Measurements from ENCODE around the gene UTP25.
"Not testable (repeated sequence)": the region's sequence is repeated elsewhere in the genome, so short reads cannot be mapped to it uniquely, and the experiment has no call there.

Gene UTP25

DNA sequence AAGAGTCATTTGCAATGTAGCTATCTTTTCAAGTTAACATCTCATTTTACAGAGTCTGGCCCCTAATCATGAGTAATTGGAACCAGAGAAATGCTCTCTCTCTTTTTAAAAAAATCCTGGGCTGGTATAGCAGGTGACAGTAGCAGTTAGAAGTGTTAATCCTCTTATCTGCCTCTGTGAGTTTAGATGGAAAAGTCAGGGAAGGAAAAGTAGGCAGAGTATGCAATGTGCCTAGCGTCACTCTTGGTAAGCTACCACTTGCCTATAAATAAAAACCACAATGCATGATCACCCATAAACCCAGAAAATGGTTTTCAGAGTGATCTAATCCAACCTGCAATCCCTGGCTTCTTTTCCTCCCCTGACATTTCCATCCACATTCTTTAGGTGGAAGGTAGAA lies 43.2 kb downstream of the UTP25 start:
- DNase-seq = no peak

DNA sequence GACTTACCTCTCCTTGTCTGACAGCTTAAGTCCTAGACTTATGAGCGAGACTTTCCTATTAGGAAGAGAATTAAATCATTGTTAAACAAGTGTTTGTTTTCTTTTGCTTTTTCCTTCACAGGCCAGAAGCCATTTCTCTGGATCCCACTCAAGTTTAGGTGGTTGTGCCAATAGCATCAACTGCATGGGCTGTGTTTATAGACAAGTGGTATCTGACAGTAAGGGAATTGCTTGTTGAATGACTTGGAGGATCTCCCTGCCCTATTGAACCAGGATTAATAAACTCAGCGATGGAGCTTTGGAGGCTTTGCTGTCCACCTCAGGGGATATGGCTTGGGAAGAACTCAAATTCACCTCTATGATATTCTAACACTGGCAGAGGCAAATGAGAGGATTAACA lies 43.7 kb downstream of the UTP25 start:
- DNase-seq = no peak

DNA sequence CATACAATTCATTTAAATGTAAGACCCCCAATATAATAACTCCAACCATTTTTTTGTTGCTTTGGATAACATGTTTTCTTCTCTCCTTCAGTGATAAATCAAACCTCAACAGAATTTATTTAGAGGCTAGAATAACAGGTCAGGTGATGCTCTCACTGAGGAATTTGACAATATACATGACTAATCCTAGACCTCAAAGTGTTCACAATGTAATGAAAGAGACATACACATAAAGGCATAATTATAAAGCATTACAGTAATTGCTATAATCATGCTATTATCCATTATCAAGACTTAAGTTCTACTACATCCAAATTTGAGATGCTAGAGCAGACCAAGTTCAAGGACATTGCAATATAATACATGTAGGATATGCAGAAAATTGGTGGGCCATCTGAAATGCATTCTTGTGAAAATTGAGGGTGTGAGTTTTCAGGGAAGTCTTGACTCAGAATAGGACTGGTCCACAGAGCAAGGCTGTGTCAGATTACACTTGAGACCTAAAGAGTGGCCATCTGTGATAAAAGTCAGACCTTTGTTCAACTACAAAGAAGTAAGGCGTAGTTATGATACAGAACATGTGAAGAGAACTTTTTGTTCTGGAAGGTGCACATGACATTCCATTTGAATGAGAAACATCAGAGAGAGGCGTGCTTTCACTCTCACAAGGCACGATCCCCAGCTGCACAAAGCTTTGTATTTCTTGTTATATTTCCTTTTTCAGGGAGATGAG lies 45.5 kb downstream of the UTP25 start:
- no peak for DNase-seq

DNA sequence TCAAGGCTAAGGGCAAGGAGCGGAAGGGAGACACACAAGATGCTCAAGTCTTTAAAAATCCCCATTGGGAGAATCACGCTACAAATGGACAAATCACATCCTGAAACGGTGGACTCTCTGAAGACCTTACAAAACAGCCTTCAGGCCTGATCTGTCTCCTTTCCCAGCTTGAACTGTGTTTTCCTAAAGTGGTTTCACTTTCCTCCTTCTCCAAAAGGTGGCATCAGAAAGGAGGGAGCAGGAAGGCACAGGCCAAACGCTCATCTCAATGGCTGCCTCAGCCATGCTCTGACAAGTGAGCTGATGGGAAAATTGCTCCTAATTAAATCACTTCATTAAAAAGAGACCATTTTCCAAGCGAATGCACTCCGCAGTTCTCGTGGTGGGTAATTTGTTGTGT lies 47.7 kb downstream of the UTP25 start:
- peak in 10 of 56 donors; percentile 7 to 52 (median 24) for DNase-seq

DNA sequence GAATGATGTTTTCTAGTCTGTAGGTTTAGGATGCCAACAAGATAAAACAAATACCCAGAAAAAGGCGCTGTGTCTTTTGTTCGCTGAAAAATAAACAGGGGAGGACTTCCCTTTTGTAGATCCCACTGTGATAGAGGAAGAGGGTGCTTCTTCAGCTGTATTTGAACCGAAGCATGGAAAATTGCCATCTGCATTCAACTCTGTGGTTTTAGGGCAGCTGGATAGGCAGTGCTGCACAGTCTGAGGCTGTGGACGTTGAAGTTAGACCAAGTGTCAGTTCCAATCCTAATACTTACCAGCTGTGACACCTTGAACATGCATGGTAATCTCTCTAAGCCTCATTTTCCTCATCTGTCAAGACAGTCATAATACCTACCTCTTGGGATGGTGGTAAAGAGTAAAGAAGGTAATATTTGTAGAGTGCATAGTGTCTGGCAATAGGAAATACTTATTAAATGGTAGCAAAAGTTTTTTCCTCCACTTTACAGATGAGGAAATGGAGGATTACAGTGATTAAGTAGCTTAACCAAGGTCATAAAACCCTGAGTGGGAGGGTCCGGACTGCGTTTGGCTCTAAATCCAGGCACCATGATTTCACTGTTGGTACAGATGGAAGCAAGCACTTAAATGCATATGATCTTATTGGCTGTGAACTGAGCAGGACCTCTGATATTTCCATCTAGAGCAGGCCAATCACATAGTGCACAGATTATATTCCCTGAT lies 48.5 kb downstream of the UTP25 start:
- no peak for DNase-seq

DNA sequence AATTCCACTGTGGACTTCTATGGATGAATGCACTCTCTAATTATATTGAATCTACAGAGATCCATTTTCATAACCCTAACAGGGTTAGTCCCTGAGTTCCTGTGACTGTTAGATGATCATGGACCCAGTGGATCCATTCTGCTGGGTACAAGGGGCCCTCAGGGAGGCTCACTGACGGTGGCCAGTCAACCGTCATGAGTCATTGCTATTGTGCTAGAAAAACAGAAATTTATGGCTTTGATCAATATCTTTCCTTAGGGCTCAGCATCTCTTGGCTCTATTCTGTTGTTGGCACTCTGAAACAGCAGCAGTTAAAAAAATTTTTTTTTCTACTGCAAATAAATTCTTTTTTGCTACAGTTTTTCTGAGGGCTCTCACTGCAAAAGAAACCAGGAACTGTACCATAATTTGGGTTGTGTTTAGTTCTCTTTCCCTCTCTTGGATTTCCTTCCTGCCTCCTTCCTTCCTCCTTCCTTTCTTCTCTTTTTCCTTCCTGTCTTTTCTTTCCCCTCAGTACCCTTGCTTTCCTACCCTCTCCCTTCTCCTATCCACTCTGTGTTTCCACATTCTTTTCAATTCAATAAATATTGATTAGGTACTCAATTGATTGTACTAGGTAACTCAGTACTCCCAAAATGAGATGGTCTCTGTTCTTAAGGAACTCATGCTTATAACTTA lies 49.5 kb downstream of the UTP25 start:
- no peak for DNase-seq

DNA sequence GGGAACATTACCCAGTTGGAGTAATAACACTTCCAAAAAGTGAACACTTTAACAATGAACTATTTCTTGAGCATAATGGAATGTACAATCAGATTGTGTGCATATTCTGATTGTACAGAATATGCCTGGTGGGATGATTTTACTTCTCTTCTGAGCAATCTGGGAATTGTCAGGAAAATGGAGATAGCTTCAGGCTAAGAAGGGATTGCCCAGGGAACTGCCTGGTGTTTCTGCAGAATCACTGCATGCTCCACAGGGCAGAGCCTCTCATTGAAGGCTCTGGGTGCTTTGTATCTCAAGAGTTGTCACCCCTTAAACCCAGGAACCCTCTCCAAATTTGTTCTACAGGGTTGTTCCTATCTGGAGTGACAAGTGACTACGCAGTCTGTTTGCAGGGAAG lies 51.2 kb downstream of the UTP25 start:
- DNase-seq = no peak

DNA sequence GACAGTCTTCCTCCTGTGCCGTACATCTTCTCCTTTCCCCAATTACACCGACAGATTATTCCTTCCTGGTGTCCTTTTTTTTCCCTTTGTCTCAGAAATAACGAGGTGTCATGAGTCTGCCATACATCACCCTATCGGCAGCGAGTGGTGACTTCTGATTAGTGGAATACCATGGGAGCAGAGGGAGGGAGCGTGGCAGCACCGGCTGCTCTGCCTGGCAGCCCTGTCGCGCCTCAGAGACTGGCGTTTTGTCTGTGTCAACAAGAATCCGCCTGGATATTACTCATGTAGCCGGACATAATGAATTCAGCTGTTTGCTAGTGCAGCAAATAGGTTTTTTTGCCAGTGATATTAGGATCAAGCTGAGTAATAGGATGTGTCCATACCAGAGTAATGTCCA lies 51.8 kb downstream of the UTP25 start:
- DNase-seq = peak in 41 of 56 donors; percentile 12 to 90 (median 51)

DNA sequence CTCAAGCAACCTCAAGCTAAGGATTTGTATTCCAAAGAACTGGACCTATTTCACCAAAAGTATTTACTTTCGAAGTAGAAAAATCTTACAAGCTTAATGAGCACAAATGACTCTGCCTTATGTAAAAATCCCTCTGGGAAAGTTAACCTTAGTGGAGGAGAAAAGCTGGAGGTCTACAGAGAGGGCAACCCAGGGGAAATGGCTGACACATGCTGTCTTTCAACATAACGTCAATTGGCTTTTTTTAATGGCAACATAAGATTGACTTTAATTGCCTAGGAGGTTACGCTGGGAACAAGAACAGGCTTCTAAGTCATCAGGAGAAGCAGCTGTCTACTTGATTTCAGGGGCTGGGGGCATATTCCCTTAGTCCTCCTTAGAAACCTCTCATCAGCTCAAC lies 52.3 kb downstream of the UTP25 start:
- DNase-seq = no peak

DNA sequence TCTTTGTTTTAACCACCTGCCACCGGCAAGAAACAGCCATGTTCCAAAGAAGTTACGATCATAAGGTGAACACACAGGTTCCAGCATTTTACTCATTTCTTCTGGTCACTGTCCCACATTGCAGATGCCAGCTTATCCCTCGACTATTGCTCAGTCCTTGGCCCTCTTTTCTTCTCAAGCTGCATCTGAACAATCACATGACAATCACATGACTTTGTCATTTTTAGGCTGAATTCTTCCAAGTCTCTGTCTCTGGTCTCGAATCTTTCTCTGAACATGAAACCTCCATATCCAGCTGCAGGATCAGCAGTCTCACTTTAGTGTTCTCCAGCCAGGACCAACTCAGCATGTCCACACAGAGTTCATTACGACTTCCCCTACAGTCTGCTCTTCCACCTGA lies 53.8 kb downstream of the UTP25 start:
- DNase-seq = no peak

DNA sequence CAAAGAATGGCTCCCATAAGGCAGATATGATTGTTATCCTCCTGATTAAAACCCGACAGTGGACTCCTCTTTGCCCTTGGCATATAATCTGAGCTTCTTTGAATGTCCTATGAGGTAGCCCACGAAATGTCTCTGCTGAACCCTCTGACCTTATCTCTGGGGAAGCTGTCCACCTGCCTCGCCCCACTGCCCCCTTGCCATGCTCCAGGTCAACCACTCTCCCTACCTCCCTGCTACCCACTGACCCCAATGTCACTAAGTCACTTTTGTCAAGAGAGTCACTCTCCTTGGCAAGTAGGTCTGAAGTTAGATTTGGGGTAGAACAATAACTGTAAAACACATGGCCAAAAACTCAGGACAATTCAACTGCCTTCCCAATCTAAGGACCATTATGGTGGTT lies 54.5 kb downstream of the UTP25 start:
- no peak for DNase-seq

DNA sequence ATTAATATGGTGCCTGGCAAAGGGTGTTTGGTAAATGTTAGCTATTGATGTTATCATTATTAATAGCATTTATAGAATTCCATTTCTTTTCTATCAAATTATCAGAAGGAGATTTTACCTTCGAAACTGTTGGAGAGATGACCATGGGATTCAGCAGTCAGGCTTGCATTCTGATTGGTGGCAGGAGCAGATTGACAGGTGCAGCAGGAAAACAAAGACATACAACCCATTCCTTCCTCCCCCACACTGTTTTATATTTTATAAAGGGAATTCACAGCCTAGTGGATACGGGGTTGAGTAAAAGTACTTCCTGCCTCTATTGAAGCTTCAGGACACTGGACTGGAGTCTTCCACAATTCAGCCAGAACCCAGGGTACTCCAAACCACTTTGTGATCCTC lies 55.2 kb downstream of the UTP25 start:
- DNase-seq = no peak

DNA sequence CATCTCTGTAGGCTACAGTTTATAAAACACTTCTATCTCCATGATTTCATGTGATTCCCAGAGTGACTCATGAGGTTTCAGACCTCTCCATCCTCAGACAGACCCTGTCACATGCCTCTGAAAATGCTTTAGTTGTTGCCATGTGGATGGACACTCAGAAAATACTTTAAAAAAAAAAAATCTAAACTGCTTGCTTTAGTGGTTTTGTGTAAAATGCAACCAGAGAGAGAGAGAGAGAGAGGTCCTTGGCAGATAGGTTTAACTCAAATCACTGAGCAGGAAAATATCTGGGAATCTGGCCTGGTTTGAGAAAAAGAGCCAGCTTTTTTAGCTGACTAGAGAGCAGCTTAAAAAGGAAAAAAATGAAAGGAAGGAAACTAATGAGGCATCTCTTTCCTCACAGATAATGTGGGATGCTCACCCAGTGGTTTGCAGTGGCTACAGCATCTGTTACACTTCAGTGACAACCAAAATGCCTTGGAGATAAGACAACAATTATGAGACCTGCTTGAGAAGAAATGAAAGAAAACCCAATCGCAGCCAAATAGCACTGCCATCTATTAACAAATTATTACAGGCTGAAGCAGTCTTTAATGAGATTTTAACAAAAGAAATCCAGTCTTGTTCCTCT lies 55.7 kb downstream of the UTP25 start:
- DNase-seq = peak in 1 of 56 donors; percentile 38

DNA sequence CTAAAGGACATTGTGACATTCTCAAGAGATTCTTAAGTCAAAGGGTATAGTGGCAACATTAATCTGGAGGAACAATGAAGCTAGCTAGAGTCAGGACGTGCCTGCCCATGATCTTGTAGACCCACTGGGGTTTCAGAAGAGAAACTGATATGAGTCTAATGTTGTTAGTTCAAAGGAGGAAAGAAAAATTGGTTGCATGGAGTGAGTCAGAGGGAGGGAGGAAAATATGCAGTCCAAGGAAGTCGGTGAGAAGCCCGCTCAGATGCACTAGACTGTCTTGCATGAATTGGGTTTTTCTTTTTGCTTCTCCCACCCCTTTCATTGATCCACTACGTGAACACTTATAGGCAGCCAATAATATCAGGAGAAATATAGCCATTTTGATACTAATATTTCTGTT lies 56.5 kb downstream of the UTP25 start:
- DNase-seq = no peak

DNA sequence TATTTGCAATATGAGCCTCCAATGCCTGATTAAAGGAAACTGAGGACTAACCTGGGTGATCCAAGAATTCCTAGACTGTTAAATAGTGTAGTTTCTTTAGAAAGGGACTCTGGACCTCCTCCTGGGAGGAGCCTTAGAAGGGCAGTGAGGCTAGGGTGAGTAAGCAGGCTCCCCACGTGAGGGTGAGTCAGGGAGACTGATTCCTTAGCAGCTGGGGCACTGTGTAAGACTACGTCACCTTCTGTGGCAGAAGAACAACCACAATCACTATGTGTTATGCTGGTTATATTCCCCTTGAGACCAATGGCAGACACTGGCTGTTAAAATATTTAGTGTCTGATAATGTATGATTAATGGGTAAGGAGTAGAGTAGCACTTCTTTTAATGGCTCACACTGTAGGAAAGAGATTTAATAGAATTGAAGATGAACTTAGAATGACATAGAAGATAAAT lies 56.9 kb downstream of the UTP25 start:
- peak in 10 of 56 donors; percentile 5 to 51 (median 22) for DNase-seq

DNA sequence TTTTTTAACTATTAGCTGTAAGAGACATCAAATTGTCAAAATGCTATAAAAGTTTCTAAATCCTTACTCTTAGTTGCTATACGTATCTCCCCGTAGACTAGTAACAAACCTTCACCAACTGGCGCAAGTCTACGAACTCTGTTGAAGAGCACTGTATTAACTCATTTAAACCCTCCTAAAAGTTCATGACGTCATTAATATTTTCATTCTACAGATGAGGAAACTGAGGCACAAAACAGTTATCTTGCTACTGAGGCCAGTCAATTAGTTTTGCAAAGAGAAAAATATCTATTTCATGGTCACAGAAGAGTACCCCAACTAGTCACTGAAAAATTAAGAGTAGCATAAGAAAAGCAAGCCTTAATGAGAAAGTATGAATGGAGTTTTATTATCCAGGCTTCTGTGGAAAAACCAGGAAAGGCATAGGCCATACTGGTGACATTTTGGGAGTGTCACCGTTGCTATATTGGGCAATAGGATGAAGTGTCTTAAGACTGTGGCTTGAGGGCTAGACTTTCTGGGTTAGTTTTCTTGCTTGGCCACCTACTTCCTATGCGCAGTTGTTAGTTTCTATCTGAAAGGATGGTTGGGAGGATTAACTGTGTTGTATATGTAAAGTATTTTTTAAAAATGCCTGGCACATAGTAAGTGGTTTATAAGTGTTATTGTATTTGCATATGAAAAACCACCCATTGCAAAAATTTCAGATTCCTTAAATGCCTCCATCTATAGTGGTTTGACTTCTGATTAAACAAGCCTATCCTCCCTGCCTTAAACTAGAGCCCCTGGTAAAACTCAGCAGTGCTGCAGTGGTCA lies 57.8 kb downstream of the UTP25 start:
- DNase-seq = no peak

DNA sequence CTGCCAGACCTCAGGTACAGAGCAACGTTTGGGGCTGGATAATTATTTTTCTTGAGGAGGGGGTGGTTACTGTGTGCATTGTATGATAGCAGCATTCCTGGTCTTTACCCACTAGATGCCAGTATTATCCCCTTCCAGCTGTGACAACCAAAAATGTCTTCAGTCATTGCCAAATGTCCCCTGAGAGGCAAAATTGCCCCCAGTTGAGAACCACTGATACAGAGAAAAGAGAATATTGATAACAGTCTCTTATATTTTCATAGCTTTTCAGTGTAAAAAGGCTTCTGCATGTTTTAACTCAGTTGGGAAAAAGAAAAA lies 58.4 kb downstream of the UTP25 start:
- no peak for DNase-seq

DNA sequence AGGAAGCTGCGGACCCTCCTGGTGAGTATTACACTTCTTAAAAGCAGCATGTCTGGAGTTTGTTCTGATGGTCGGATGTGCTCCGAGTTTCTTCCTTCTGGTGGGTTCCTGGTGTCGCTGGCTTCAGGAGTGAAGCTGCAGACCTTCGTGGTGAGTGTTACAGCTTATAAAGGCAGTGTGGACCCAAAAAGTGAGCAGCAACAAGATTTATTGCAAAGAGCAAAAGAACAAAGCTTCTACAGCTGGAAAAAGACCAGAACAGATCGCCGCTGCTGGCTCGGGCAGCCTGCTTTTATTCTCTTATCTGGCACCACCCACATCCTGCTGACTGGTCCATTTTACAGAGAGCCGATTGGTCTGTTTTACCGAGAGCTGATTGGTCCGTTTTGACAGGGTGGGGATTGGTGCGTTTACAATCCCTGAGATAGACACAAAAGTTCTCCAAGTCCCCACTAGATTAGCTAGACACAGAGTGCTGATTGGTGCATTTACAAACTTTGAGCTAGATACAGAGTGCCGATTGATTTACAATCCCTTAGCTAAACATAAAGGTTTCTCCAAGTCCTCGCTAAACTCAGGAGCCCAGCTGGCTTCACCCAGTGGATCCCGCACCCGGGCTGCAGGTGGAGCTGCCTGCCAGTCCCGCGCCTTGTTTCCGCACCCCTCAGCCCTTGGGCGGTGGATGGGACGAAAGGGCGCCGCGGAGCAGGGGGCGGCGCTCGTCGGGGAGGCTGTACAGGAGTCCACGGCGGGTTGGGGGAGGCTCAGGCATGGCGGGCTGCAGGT lies 60.7 kb downstream of the UTP25 start:
- DNase-seq = not testable (repeated sequence)

DNA sequence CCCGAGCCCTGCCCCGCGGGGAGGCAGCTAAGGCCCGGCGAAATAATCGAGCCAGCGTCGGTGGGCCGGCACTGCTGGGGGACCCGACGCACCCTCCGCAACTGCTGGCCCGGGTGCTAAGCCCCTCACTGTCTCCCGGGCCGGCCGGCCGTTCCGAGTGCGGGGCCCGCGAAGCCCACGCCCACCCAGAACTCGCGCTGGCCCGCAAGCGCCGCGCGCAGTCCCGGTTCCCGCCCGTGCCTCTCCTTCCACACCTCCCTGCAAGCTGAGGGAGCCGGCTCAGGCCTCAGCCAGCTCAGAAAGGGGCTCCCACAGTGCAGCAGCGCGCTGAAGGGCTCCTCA lies 61.3 kb downstream of the UTP25 start:
- DNase-seq = no peak

DNA sequence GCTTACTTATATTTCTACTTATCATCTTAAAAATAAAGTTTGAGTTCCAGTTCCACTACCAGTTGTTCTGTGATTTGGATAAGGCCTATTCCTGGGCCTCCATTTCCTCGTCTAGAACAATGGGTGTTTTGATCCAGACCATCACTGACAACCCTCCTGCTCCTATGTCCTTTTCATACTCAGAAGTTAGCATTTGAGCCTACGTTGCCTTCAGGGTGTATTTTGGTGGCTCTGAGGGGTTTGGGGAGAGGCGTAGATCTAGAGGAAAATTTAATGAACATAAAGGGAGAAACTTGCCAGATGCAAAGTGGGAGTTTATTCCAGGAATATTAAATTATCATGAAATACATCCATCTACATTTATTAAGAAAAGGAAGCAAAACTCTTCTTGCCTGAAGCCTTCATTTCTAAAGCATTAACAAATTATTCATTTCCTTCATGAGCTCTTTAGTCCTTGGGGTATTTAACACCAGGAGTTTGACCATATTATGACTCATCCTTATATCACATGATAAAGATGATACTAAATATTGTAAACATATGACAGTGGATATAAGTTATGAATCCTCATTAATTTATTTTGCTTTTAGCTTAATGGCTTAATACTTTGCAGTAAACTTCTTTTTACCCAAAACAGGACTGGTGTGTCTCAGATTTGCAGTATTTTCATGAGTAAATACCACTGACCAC lies 63.0 kb downstream of the UTP25 start:
- DNase-seq = no peak
